Activated T-helper 2 cell treated with anti-CD3 and anti-CD28 coated beads, Interferon-gamma antibody, Interleukin-2, Interleukin-4, amounts not matched to agents 10 μg/mL and 5 μg/mL and 100 μg/mL, durations not matched to agents 14 hours and 24 hours and 36 hours (primary cell): ENCODE data around the gene CREB3L1. TPM values are rescaled to one million over a fixed set of nuclear protein-coding genes. Genes with fewer than 3 reads are reported as not detected.
"Not testable (repeated sequence)": the region's sequence is repeated elsewhere in the genome, so short reads cannot be mapped to it uniquely, and the experiment has no call there.

Experiments used
- DNase-seq: peaks from one replicate; pipeline ENCODE4 v3.0.0; 2021; ENCODE audit warnings: low spot score
- H3K27ac Mint-ChIP-seq: one replicate; pipeline ENCODE4 v1.8.0; 2021; ENCODE audit warnings: mixed read lengths
- H3K27me3 Mint-ChIP-seq: one replicate; pipeline ENCODE4 v1.8.0; 2021; ENCODE audit warnings: low read depth, mixed read lengths
- H3K36me3 Mint-ChIP-seq: one replicate; pipeline ENCODE4 v1.8.0; 2021; ENCODE audit warnings: low read depth, mixed read lengths
- H3K4me1 Mint-ChIP-seq: one replicate; pipeline ENCODE4 v1.8.0; 2021; ENCODE audit warnings: low read depth, mixed read lengths
- H3K4me3 Mint-ChIP-seq: one replicate; pipeline ENCODE4 v1.8.0; 2021; ENCODE audit warnings: low read depth, mild to moderate bottlenecking, moderate library complexity, mixed read lengths
- H3K9me3 Mint-ChIP-seq: one replicate; pipeline ENCODE4 v1.8.0; 2021; ENCODE audit warnings: mixed read lengths
- intact Hi-C: fragments of 100-400 bp; cut with micrococcal nuclease; formaldehyde crosslinking; loops from one replicate; pipeline ENCODE4 v1.15.1; 2023
- total RNA-seq: library from RNA; stranded (reverse); gene quantifications from 2 replicates; pipeline ENCODE4 v1.2.3, GENCODE V29; 2022

The CREB3L1 gene
- total RNA-seq, 1 donor from 2014 or later: not detected

- intact Hi-C loops: no loop called here
- H3K27ac Mint-ChIP-seq: no peak overlapping the region
Measured at GRCh38 chr11:46298699-46299433, 21.4 kb downstream of the CREB3L1 start.

GRCh38 chr11:46299451-46299961 is 22.0 kb downstream of the CREB3L1 start:
- H3K4me1 Mint-ChIP-seq: peaks cover 7% of the 10 kb centered on the region
- intact Hi-C loops: no loop called here
- no peaks in the 10 kb centered on the region for H3K9me3 Mint-ChIP-seq
- H3K27ac Mint-ChIP-seq: no peak overlapping the region
- no peak for DNase-seq
- H3K4me3 Mint-ChIP-seq: no peak overlapping the region
- H3K27me3 Mint-ChIP-seq: peaks cover 21% of the 10 kb centered on the region
- no peaks in the 10 kb centered on the region for H3K36me3 Mint-ChIP-seq

More at GRCh38 chr11:46298699-46299433, 21.4 kb downstream of the CREB3L1 start:
- H3K4me1 Mint-ChIP-seq: peaks cover 7% of the 10 kb centered on the region
- H3K9me3 Mint-ChIP-seq: no peaks in the 10 kb centered on the region
- peaks cover 21% of the 10 kb centered on the region for H3K27me3 Mint-ChIP-seq
- no peak for DNase-seq
- no peaks in the 10 kb centered on the region for H3K36me3 Mint-ChIP-seq
- no peak overlapping the region for H3K4me3 Mint-ChIP-seq

- no peaks in the 10 kb centered on the region for H3K9me3 Mint-ChIP-seq
- no peak overlapping the region for H3K4me3 Mint-ChIP-seq
- no peak overlapping the region for H3K27ac Mint-ChIP-seq
- DNase-seq: no peak
- intact Hi-C loops: no loop called here
- H3K4me1 Mint-ChIP-seq: peaks cover 7% of the 10 kb centered on the region
- no peaks in the 10 kb centered on the region for H3K36me3 Mint-ChIP-seq
- H3K27me3 Mint-ChIP-seq: peaks cover 21% of the 10 kb centered on the region
Measured at GRCh38 chr11:46300270-46300669, 22.8 kb downstream of the CREB3L1 start.

GRCh38 chr11:46302866-46303265 is 25.4 kb downstream of the CREB3L1 start:
- no peaks in the 10 kb centered on the region for H3K9me3 Mint-ChIP-seq
- peaks cover 4% of the 10 kb centered on the region for H3K27me3 Mint-ChIP-seq
- no peak overlapping the region for H3K27ac Mint-ChIP-seq
- no peaks in the 10 kb centered on the region for H3K4me1 Mint-ChIP-seq
- DNase-seq: no peak
- H3K36me3 Mint-ChIP-seq: no peaks in the 10 kb centered on the region
- intact Hi-C loops: no loop called here
- no peak overlapping the region for H3K4me3 Mint-ChIP-seq

- H3K27ac Mint-ChIP-seq, H3K4me1 Mint-ChIP-seq, intact Hi-C loops, H3K36me3 Mint-ChIP-seq, DNase-seq, H3K9me3 Mint-ChIP-seq, H3K4me3 Mint-ChIP-seq, H3K27me3 Mint-ChIP-seq: not testable (repeated sequence)
Measured at GRCh38 chr11:46304036-46304435, 26.6 kb downstream of the CREB3L1 start.

GRCh38 chr11:46304605-46305179 is 27.2 kb downstream of the CREB3L1 start:
- H3K4me1 Mint-ChIP-seq: peaks cover 4% of the 10 kb centered on the region
- H3K4me3 Mint-ChIP-seq: no peak overlapping the region
- intact Hi-C loops: no loop called here
- H3K27ac Mint-ChIP-seq: no peak overlapping the region
- no peaks in the 10 kb centered on the region for H3K36me3 Mint-ChIP-seq
- H3K9me3 Mint-ChIP-seq: no peaks in the 10 kb centered on the region
- no peak for DNase-seq
- H3K27me3 Mint-ChIP-seq: peaks cover 1% of the 10 kb centered on the region

GRCh38 chr11:46305295-46305694 is 27.8 kb downstream of the CREB3L1 start:
- Mint-ChIP-seq H3K4me3 (no peak overlapping the region), H3K9me3 (no peaks in the 10 kb centered on the region), H3K4me1 (peaks cover 6% of the 10 kb centered on the region), H3K36me3 (no peaks in the 10 kb centered on the region), H3K27ac (no peak overlapping the region), H3K27me3 (peaks cover 1% of the 10 kb centered on the region)
- intact Hi-C loops: no loop called here
- no peak for DNase-seq

GRCh38 chr11:46306296-46306853 is 28.9 kb downstream of the CREB3L1 start:
- intact Hi-C loops: no loop called here
- H3K9me3 Mint-ChIP-seq: no peaks in the 10 kb centered on the region
- no peak for DNase-seq
- no peak overlapping the region for H3K27ac Mint-ChIP-seq
- H3K27me3 Mint-ChIP-seq: peaks cover 1% of the 10 kb centered on the region
- no peak overlapping the region for H3K4me3 Mint-ChIP-seq
- peaks cover 6% of the 10 kb centered on the region for H3K4me1 Mint-ChIP-seq
- H3K36me3 Mint-ChIP-seq: no peaks in the 10 kb centered on the region

- no peak overlapping the region for H3K27ac Mint-ChIP-seq
- no peak for DNase-seq
- H3K4me1 Mint-ChIP-seq: peaks cover 6% of the 10 kb centered on the region
- H3K36me3 Mint-ChIP-seq: no peaks in the 10 kb centered on the region
- no peak overlapping the region for H3K4me3 Mint-ChIP-seq
- H3K27me3 Mint-ChIP-seq: peaks cover 1% of the 10 kb centered on the region
- no peaks in the 10 kb centered on the region for H3K9me3 Mint-ChIP-seq
- intact Hi-C loops: no loop called here
Measured at GRCh38 chr11:46307369-46307768, 29.9 kb downstream of the CREB3L1 start.

GRCh38 chr11:46307785-46308341 is 30.4 kb downstream of the CREB3L1 start:
- Mint-ChIP-seq H3K4me3 (no peak overlapping the region), H3K27me3 (peaks cover 1% of the 10 kb centered on the region), H3K4me1 (peaks cover 6% of the 10 kb centered on the region), H3K36me3 (no peaks in the 10 kb centered on the region), H3K9me3 (no peaks in the 10 kb centered on the region), H3K27ac (no peak overlapping the region)
- intact Hi-C loops: loop anchor here (1.0 kb wide), 1 partner anchor 69 kb away; no protein-coding TSS in a partner anchor
- no peak for DNase-seq

- Mint-ChIP-seq H3K9me3 (no peaks in the 10 kb centered on the region), H3K27ac (no peak overlapping the region), H3K4me1 (peaks cover 6% of the 10 kb centered on the region), H3K27me3 (peaks cover 1% of the 10 kb centered on the region), H3K4me3 (no peak overlapping the region), H3K36me3 (no peaks in the 10 kb centered on the region)
- intact Hi-C loops: loop anchor here (1.0 kb wide), 1 partner anchor 70 kb away; no protein-coding TSS in a partner anchor
- DNase-seq: peak; percentile 43
Measured at GRCh38 chr11:46308631-46309419, 31.4 kb downstream of the CREB3L1 start.

- no peaks in the 10 kb centered on the region for H3K9me3 Mint-ChIP-seq
- no peak overlapping the region for H3K4me3 Mint-ChIP-seq
- intact Hi-C loops: loop anchor here (10.0 kb wide), 2 partner anchors 185 to 345 kb away; partner anchors contain the start of gene PHF21A
- no peak for DNase-seq
- H3K27ac Mint-ChIP-seq: no peak overlapping the region
- peaks cover 6% of the 10 kb centered on the region for H3K4me1 Mint-ChIP-seq
- peaks cover 1% of the 10 kb centered on the region for H3K27me3 Mint-ChIP-seq
- no peaks in the 10 kb centered on the region for H3K36me3 Mint-ChIP-seq
Measured at GRCh38 chr11:46309814-46310259, 32.4 kb downstream of the CREB3L1 start.
